GM11168 (cell line): ENCODE results near the gene PAIP1.
"Not testable (repeated sequence)": the region's sequence is repeated elsewhere in the genome, so short reads cannot be mapped to it uniquely, and the experiment has no call there.

ENCODE experiments used
- in situ Hi-C: fragments of 300-500 bp; cut with MboI; formaldehyde crosslinking; loops from one replicate; pipeline ENCODE4 v1.12.0; 2022; ENCODE audit warnings: low sequenced_read_pairs; ENCODE audit not compliant: unreplicated experiment

Gene PAIP1

DNA sequence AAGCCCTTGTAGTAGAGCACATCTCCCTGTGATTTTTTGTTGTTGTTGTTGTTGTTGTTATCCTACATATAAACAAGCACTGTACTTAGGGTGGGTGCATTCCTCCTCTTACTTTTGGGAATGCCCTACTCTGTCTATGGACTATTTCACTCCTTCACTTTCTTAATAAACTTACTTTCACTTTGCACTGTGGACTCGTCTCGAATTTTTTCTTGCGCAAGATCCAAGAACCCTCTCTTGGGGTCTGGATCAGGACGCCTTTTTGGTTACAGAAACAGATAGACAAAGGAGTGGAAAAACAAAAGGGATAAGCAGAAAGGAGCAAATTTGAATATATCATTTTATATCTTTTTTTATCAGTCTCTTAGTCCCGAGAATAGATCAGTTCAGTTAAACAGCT lies 14.4 kb upstream of the PAIP1 start:
- in situ Hi-C loops, result no loop called here

DNA sequence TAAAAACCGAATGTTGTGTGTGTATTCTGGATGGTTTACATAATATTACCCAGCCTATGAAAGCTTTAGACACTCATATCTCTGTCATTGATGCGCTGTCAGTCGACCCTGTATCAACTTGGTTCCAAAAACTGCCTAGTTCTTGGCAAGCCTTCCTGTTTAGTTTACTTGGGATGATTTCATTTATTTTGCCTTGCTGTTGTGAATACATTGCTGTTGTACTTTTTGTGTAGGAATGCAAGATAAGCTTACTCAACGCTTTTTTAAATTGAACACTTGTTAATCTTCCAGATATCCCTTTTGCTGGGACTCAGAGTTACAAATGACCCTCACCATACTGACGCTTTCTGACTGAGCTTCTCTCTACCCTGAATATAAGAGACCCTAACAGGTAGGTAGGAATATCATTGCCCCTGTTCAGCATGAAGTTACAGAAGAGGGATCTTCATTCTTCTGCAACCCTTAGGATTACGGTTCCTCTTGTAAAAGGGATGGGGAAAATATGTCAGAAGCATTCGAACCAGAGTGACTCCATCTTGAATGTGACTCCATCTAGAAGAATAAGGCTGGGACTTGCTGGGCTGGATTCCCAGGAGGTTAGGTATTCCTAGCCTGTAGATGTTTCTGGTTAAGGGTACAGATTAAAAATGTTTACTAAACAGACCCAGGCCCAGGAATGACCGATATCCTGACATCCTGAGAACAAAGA lies 13.7 kb upstream of the PAIP1 start:
- in situ Hi-C loops, result no loop called here

DNA sequence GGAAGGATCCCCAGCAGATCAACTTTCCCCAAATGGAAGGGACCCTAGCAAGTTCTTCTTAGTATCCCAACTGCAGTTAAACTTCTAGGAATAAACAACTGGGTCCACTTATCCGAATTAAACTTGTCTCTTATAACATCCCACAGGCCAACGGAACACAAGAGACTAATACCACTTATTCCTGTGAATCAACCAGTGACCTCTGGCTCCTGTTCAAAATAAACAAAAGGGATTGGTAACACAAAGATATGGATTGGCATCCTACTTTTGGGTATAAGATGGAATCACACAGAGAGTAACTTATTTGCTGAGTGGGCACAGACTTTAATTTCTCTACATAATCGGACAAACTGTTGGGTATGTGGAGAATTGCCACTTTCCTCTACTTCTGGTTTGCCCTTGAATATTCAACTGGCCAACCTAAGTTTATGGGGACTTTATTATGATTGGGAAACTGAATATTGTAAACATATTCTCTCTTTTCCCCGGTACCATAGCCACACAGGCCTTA lies 12.4 kb upstream of the PAIP1 start:
- in situ Hi-C loops, result no loop called here

DNA sequence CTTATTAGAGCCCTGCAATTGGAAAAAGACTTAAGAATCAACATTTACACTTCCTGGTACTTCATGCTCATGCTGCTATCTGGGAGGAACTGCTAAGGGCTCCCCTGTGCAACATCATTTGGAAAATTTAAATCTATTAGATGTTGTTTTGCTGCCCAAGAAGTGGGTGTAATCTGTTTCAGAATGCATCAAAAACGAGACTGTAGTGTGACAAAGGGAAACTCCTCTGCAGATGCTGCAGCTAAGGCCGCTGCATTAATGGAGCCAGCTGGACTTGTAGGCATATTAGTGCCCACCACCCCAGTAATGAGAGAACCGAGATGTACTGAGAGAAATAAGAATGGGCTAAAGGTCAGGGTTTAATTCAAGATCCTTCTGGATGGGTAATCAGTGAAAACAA lies 11.1 kb upstream of the PAIP1 start:
- in situ Hi-C loops, result no loop called here

DNA sequence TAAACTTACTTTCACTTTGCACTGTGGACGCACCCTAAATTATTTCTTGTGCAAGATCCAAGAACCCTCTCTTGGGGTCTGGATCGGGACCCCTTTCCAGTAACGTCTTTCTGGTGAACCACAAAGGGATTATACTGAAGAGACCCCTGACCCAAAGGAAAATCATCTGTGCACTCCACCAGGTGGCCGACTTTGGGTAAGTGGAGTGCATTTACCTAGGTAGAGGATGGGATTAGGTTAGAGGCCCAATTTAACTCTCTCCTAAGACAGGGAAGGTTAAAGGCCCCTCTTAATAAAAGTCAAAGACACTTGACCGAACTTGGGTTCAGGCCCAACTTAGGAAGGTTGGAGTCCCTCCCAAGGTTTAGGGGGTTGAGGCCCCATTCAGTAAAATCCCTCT lies 8.2 kb upstream of the PAIP1 start:
- in situ Hi-C loops, result no loop called here

DNA sequence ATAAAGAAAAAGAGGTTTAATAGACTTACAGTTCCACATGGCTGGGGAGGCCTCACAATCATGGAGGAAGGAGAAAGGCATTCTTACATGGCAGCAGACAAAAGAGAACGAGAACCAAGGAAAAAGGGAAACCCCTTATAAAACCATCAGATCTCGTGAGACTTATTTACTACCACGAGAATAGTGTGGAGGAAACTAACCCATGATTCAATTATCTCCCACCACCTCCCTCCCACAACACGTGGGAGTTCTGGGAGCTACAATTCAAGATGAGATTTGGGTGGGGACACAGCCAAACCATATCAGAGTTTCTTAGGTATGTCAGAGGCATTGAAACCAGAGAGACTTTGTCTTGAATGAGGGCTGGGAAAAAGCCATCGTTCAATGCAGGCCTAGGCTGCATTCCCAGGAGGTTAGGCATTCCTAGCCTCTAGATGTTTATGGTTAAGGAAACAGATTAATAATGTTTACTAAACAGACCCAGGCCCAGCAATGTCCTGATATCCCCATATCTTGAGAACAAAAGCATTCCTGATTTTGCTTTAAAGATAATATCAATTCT lies 7.5 kb upstream of the PAIP1 start:
- in situ Hi-C loops, result no loop called here

DNA sequence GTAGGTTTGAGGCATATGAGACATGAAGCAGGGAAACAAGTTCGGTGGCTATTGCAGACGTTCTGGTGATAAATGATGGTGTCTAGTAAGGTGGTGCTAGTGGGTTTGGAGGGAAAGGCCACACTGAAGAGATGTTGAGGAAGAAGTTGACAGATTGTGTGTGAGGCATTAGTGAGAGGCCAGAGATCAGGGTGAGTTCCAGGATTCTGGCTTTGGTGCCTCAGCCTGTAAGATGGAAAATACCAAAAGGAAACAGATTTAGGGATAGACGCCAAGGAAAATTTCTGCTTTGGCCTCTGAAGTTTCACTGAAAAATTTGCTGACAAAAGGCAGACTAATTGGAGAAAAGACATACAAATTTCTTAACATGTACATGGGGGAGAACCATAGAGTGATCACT lies 6.4 kb upstream of the PAIP1 start:
- in situ Hi-C loops, result no loop called here

DNA sequence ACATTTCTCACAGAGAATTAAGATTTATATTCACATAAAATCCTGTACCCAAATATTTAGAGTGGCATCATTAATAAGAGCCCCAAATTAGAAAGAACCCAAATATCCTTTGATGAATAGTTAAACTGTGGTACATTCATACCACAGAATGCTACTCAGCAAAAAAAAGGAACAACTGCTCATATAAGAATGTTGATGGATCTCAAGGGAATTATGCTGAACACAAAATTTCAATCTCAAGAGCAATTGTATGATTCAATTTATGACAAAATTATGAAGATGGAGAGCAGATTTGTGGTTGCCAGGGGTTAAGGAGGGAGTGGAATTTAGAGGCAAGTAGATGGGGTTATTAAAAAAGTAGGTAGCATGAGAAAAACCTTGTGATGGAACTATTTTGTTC lies 4.5 kb upstream of the PAIP1 start:
- in situ Hi-C loops, result no loop called here

DNA sequence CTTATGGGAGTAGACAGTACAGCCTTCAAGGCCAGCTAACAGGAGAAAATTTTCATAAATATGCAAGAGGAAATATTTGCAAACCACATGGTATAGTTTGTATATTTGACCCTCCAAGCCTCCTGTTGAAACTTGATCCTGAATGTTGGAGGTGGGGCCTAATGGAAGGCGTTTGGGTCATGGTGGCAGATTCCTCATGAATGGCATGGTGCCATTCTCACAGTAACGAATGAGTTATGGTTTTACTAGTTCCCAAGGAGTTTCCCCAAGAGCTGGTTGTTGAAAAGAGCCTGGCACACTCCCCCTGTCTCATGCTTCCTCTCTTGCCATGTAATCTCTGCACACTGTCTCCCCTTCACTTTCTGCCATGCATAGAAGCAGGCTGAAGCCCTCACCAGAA lies 3.3 kb upstream of the PAIP1 start:
- in situ Hi-C loops, result no loop called here

DNA sequence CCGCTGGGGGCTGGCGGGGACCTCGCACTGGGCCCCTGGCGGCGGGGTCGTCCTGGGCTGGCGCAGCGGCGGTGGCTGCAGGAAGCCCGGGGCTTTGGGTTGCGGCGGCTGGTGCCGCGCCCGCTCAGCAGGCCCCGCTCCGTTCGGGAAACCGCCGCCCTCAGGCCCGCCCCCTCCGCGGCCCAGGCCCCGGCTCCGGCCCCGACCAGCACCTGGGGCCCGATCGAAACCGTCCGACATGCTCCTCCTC lies 345 bp downstream of the PAIP1 start:
- in situ Hi-C loops, result not testable (repeated sequence)

DNA sequence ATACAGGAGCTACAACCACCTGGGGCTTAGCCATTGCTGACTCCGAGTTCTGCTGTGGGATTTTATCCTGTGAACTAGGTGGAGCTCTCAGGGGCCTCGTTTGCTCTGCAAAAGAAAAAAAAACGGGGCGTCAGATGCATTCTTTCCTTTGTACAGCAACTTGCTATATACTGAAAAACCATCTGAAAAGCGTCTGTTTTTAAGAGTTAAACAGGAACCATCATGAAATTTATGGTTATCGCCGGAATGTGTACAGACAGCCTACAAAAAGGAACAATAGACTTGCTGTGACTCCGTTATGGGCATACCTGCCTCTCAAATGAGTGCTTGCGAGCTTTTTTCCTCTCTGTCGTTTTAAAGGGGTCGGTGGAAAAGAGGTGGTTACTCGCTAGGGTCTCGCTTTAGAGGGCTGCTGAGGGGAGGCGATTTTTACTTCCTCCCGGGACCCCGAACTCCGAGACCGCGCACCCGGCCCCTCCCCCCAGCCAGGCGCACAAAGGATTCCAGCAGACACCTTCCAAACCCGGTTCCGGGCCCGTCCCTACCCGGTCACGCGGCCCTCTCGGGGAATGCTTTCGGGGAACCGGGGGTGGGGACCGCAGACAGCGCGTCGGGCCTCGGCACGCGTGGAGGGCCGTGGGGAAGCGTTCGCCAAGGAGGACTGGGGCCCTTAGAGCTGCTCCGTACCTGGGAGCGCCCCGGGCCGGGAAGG lies 826 bp downstream of the PAIP1 start:
- in situ Hi-C loops, result no loop called here

DNA sequence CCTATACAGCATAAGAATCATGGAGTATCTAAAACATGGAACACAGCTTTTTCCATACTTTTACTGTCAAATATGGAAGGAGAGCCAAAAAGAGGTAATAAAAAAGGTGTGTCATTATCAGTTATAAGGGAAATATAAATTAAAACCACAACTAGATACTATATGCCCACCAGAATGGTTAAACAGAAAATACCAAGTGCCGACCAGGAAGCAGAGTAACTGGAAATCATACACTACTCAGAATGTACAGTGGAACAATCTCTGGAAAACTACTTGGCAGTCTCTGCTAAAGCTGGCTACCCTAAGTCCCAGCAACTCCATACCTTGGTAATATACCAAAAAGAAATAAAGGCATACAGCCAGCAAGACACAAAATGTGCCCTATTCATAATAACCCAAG lies 2.4 kb downstream of the PAIP1 start:
- in situ Hi-C loops, result no loop called here

DNA sequence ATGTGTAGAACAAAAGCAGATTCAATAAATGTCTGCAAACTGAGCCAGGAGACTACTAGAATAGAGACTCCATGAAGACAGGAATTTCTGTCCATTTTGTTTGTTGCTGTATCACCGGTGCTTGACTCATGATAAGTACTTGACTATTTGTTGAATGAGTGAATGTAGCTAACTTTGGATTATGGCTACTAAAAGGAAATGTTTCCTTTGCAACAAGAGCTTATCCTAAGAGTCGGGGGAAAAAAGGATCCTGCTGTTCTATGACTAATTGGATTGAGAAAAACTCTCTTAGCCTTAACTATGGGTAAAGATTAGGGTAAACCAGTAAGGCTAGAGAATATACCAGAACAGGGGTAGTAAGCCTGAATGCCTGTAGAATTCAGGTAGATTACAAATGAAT lies 3.5 kb downstream of the PAIP1 start:
- in situ Hi-C loops, result no loop called here

DNA sequence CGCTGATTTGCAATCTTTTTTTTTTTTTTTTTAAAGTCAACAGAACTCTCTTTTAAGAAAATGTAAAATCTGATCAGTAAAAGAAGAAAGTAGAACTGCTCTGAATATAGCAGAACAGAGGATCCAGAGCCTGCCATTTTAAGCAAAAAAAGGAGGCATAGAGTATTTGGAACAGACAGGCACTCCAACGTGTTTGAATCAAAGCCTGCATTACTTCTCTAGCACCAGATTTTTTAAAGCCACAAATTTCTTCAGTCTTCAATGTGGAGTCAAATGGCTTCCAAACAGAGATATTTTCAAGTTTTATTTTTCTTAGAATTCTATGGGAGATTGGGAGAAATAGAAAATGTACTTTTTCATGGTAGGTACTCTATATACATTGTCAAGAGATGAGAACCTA lies 5.1 kb downstream of the PAIP1 start:
- in situ Hi-C loops, result no loop called here

DNA sequence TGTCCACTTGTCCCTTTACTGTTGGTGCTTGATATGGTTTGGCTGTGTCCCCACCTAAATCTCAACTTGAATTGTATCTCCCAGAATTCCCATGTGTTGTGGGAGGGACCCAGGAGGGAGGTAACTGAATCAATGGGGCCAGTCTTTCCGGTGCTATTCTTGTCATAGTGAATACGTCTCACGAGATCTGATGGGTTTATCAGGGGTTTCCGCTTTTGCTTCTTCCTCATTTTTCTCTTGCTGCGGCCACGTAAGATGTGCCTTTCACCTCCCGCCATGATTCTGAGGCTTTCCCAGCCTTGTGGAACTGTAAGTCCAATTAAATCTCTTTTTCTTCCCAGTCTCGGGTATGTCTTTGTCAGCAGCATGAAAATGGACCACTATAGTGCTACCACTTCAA lies 7.6 kb downstream of the PAIP1 start:
- in situ Hi-C loops, result not testable (repeated sequence)

DNA sequence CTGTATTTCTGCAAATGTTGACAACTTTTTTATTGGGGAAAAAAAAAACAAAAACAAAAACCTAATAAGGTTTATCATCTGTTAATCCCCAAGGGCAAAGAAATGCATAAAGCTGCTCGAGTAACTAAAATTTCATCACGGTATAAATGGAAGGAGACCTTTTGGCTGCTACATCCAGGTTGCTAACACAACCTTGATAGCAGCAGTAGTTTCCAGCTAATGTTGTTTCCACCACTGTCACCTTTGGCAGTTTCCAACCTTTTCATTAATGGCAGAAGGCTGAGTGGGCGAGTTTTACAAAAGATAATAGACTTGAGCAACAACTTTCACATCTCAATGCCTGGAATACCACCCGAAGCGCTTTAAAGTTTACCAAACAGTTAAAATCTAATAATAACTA lies 8.5 kb downstream of the PAIP1 start:
- in situ Hi-C loops, result no loop called here

DNA sequence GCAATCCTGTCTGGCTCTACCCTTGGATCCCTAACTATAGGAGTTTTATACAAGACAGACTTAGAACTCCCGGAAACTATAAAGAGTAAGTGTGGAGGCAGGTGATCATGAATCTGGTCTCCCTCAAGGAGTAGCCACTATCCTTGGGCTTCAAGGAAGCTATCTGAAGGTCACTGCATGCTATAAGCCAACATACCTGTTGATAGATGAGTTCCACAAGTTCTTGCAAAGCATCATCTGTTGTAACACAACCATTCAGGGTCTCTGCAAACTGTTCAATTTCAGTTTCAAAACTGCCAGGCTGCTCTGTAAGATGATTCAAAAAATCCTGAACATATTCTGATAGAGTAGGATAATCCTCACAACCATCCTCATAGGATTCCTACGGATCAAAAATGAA lies 9.3 kb downstream of the PAIP1 start:
- in situ Hi-C loops, result no loop called here

DNA sequence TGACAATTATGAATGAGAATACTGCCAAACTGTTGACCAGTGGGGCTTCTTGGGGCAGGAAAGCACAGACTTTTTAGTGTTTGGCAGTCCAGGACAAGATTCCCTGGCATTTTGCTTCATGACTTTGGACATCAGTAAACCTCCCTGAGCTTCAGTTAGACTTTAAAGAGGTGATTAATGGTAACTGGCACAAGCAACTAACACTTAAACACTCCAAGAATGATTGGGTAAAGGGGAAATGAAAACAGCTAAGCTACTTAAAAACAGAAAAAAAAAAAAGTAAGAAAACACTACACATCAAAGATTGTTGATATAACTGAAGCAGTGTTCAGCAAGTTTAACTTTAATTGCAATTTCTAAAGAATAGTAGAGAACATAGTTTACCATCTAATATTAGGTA lies 13.4 kb downstream of the PAIP1 start:
- in situ Hi-C loops, result no loop called here

DNA sequence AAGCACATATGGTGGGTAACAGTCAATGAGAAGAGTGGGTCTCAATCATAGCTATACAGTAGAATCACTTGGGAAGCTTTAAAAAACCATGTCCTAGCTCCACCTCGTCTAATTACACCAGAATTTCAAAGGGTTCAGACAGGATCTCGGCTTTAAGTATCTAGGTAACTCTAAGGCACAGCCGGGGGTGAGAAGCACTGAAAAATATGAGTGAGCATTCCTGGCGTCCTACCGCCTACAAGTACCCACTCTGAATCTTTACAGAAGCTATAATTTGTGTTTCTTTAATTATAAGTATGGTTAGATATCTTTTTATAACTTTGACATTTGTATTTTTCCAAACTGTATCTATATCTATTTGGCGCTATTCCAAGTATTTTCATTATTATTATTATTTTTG lies 16.1 kb downstream of the PAIP1 start:
- in situ Hi-C loops, result no loop called here

DNA sequence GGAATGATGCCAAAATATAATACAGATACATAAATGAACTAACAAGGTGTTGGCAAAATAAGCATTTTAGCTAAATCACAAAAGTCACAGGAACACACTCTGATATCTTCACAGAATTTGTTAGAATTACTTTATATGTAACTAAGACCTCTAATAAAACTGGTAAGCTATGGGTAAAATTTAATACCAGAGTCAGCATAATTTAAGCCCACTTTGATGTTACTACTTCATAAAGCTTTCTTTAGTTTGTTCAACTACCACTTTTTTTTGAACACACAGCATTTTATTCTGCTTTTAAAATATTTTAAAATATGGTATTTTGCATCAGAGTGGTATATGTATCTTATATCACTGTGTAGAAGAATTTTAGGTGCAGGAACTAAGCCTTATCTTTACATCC lies 19.9 kb downstream of the PAIP1 start:
- in situ Hi-C loops, result no loop called here

DNA sequence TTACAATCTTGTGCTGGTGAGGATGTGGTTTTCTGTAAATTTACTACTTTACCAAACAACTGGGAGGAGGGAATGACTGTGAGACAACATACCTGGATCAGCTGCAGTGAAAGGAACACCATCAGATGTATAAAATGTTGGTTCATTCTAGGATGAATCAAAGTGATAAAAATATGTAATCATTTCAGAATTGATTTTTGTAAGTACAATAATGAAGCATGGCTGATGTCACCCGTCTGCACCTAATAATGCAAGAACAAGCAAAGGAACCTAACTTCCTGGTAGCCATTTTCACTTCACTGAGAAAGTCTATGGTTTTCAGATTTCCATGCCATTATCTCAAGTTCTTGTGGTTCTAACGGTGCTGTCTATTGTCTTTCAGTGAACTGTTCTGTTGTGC lies 23.2 kb downstream of the PAIP1 start:
- in situ Hi-C loops, result no loop called here

DNA sequence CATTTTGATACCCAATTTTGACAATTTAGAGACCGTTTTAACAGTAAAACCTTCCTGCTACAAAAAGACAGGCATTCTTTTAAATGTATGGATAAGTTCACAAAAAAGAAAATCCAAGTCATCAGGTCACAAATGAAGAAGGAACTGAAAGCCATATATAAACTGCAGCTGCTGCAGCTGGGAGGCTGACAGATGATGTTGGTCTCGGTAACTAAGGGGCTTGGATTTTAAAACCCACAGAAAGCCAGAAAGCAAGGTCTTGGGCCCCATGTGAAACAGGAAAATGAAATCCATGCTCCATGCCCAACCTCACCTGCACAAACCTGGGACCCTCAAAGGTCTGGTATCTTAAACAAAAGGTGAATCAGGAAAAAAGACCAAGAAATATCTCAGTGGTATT lies 26.2 kb downstream of the PAIP1 start:
- in situ Hi-C loops, result no loop called here
